ENCODE data around the gene AMZ1.

AMZ1 gene

GRCh38 chr7:2641406-2642393 is 46.3 kb upstream of the AMZ1 start:
- no peak for TF ChIP-seq CTCF (IDR thresholded peaks at IDR 0.05; ENCODE audit: extremely low read depth, missing control alignments)
- DNase-seq (ENCODE audit: low spot score), result peak; percentile 80

- DNase-seq (ENCODE audit: low spot score), result no peak
- peak; percentile 12 for TF ChIP-seq CTCF (IDR thresholded peaks at IDR 0.05; ENCODE audit: extremely low read depth, missing control alignments)
Observed at GRCh38 chr7:2643386-2644219, 44.4 kb upstream of the AMZ1 start.

GRCh38 chr7:2644220-2644561 is 43.8 kb upstream of the AMZ1 start:
- TF ChIP-seq CTCF (IDR thresholded peaks at IDR 0.05; ENCODE audit: extremely low read depth, missing control alignments), result no peak
- no peak for DNase-seq (ENCODE audit: low spot score)

GRCh38 chr7:2644562-2645273 is 43.3 kb upstream of the AMZ1 start:
- no peak for DNase-seq (ENCODE audit: low spot score)
- no peak for TF ChIP-seq CTCF (IDR thresholded peaks at IDR 0.05; ENCODE audit: extremely low read depth, missing control alignments)

GRCh38 chr7:2645274-2645868 is 42.6 kb upstream of the AMZ1 start:
- TF ChIP-seq CTCF (IDR thresholded peaks at IDR 0.05; ENCODE audit: extremely low read depth, missing control alignments), result no peak
- peak; percentile 71 for DNase-seq (ENCODE audit: low spot score)

- TF ChIP-seq CTCF (IDR thresholded peaks at IDR 0.05; ENCODE audit: extremely low read depth, missing control alignments), result no peak
- no peak for DNase-seq (ENCODE audit: low spot score)
Observed at GRCh38 chr7:2646336-2646679, 41.7 kb upstream of the AMZ1 start.
